Measurements from ENCODE around the gene ARHGEF28.
A peak's percentile ranks its signal among the peaks of the same experiment; 100 is the strongest.

Gene ARHGEF28

GRCh38 chr5:73901455-73901854 lies 275.5 kb downstream of the ARHGEF28 start:
- H3K27ac ChIP-seq (replicated peaks) = no peak overlapping the region
- TF ChIP-seq GABPA (IDR thresholded peaks at IDR 0.05; ENCODE audit: low read depth) = no peak
- TF ChIP-seq SPI1 (IDR thresholded peaks at IDR 0.05; ENCODE audit: borderline replicate concordance, low read depth) = no peak
- TF ChIP-seq POLR2AphosphoS5 (IDR thresholded peaks at IDR 0.05; ENCODE audit: low read depth) = no peak
- no peak for TF ChIP-seq CTCF (IDR thresholded peaks at IDR 0.05; ENCODE audit: insufficient read depth, low read length)
- H3K27me3 ChIP-seq (ENCODE audit: insufficient read depth, poor library complexity, severe bottlenecking) = no peaks in the 10 kb centered on the region
- no peak for DNase-seq (ENCODE audit: low read depth in 1 of 2, low spot score in 1 of 2)
- H3K4me3 ChIP-seq (replicated peaks; ENCODE audit: insufficient read depth, low read length) = no peak overlapping the region

GRCh38 chr5:73902327-73903051 lies 276.5 kb downstream of the ARHGEF28 start:
- DNase-seq (ENCODE audit: low read depth in 1 of 2, low spot score in 1 of 2) = peak in 1 of 2 experiments; percentile 4
- Histone ChIP-seq H3K27ac (replicated peaks) (no peak overlapping the region), H3K4me3 (replicated peaks; ENCODE audit: insufficient read depth, low read length) (no peak overlapping the region), H3K27me3 (ENCODE audit: insufficient read depth, poor library complexity, severe bottlenecking) (no peaks in the 10 kb centered on the region)
- TF ChIP-seq REST (IDR thresholded peaks at IDR 0.05; ENCODE audit: insufficient replicate concordance, low read depth) (no peak), CTCF (IDR thresholded peaks at IDR 0.05; ENCODE audit: insufficient read depth, low read length) (peak; percentile 13)

GRCh38 chr5:73903169-73903568 lies 277.2 kb downstream of the ARHGEF28 start:
- no peaks in the 10 kb centered on the region for H3K27me3 ChIP-seq (ENCODE audit: insufficient read depth, poor library complexity, severe bottlenecking)
- no peak for TF ChIP-seq SPI1 (IDR thresholded peaks at IDR 0.05; ENCODE audit: borderline replicate concordance, low read depth)
- TF ChIP-seq CTCF (IDR thresholded peaks at IDR 0.05; ENCODE audit: insufficient read depth, low read length) = no peak
- no peak for TF ChIP-seq GABPA (IDR thresholded peaks at IDR 0.05; ENCODE audit: low read depth)
- TF ChIP-seq POLR2AphosphoS5 (IDR thresholded peaks at IDR 0.05; ENCODE audit: low read depth) = no peak
- TF ChIP-seq REST (IDR thresholded peaks at IDR 0.05; ENCODE audit: insufficient replicate concordance, low read depth) = no peak
- H3K27ac ChIP-seq (replicated peaks) = no peak overlapping the region
- no peak overlapping the region for H3K4me3 ChIP-seq (replicated peaks; ENCODE audit: insufficient read depth, low read length)
- no peak for DNase-seq (ENCODE audit: low read depth in 1 of 2, low spot score in 1 of 2)

GRCh38 chr5:73906277-73906676 lies 280.3 kb downstream of the ARHGEF28 start:
- TF ChIP-seq POLR2AphosphoS5 (IDR thresholded peaks at IDR 0.05; ENCODE audit: low read depth) (no peak), REST (IDR thresholded peaks at IDR 0.05; ENCODE audit: insufficient replicate concordance, low read depth) (no peak), GABPA (IDR thresholded peaks at IDR 0.05; ENCODE audit: low read depth) (no peak), SPI1 (IDR thresholded peaks at IDR 0.05; ENCODE audit: borderline replicate concordance, low read depth) (no peak), CTCF (IDR thresholded peaks at IDR 0.05; ENCODE audit: insufficient read depth, low read length) (no peak)

More at GRCh38 chr5:73906277-73906676, 280.3 kb downstream of the ARHGEF28 start:
- Histone ChIP-seq H3K27me3 (ENCODE audit: insufficient read depth, poor library complexity, severe bottlenecking) (no peaks in the 10 kb centered on the region), H3K27ac (replicated peaks) (no peak overlapping the region), H3K4me3 (replicated peaks; ENCODE audit: insufficient read depth, low read length) (no peak overlapping the region)
- DNase-seq (ENCODE audit: low read depth in 1 of 2, low spot score in 1 of 2) = no peak

All from HL-60 (cell line).